Measurements from ENCODE around the gene CLEC19A.

CLEC19A gene

DNA sequence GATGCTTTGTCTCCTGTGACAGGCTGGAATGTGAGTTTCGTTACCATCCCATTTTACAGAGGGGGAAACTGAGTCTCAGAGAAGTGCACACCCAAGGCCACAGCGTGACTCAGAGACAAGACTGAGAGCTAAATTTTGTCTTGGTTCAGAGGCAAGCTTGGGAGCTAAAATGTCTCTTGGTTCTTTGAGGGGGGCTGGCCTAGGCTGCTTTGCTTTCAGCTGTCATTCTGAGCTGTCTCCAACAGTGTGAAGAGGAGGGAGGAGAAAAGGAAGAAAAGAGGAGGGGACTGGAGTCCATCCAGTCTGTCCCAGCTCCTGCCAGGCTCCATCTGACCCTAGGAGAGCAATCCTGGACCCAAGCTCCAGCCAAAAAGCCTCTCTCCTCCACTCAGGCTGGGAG is at the start of gene CLEC19A:
Gene CLEC19A, plus strand, starts transcription at position 301 of the 400 bp plus-strand sequence. CDS start 121 bp downstream, outside the sequence.
- no peak for DNase-seq

GRCh38 chr16:19235886-19236285 is 49.6 kb upstream of the CLEC19A start:
- DNase-seq, result no peak

DNA sequence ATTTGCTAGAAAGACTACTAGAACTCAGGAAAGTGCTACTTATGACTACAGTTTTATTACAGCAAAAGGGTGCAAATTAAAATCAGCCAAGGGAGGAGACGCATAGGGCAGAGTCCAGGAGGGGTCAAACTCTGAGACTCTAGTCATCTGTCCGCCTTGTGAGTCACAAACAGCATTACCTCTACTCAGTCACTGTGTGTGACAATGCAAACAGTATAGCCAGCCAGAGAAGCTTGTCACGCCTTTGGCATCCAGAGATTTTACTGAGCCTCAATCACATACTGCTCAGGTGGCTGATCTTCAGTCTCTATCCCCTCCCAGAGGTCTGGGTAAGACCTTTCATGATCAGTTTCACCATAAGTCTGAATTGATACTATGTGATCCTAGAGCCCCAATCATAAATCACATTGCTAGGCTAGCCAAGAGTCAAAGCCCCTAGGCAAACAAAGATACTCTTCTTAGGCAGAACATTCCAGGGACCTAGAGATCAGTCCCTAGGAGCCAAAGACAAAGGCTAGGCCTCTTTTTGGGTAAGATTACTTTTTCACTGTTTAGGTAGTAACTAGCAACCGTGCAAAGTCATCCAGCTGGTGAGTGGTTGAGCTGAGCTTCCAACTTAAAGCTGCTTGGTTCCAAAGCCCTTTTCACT is 48.8 kb upstream of the CLEC19A start:
- no peak for DNase-seq

DNA sequence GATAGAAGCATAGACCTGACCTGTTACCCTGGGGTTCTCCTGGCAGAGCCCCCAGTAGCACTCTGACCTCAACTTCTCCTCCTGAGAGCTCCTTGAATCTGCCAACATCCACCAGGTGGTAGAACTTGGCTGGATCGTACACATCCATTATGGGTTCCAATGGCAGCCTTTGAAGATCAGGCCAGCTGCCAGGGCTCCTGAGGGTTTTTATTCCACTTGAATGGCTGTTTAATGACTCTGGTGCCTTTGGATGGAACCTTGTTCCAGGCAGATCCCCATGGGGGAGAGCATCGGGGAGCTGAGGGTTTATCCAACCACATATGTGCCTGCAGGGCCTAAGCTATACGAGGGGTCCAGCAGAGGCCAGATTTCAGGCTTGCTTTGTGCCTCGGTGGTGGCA is 47.1 kb upstream of the CLEC19A start:
- DNase-seq, result no peak

DNA sequence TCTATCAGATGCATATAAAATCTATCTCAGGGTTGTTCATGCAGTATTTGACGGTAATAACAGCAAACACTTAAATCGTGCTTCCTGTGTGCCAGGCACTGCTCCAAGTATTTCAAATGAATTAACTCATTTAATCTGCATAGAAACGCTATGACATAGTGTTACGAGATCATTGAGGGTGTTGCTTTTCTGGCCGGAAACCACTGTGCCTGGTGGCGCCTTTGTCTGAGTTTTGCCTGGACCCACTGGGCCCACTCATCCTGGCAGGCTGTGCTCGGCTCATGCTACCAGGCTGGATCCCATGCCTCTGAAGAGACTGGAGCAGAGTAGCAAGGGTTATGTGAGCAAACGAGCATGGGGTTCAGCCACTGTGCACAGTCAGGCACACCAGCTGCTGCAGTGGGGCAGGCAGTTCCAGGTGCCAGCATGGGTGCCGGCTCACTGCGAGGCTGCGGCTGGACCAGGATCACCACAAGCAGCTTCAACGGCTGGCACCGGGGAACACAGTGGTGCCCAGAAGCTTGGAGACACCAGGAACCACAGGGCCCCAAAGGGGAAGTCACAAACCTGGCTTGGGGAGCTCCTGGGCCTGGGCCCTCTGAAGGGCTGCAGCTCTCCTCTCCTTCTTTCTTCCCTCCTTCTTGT is 45.9 kb upstream of the CLEC19A start:
- no peak for DNase-seq

GRCh38 chr16:19240494-19240893 is 45.0 kb upstream of the CLEC19A start:
- DNase-seq, result no peak

GRCh38 chr16:19241512-19241911 is 44.0 kb upstream of the CLEC19A start:
- DNase-seq, result no peak

GRCh38 chr16:19242186-19242585 is 43.3 kb upstream of the CLEC19A start:
- DNase-seq, result peak; percentile 18

GRCh38 chr16:19242987-19243575 is 42.5 kb upstream of the CLEC19A start:
- DNase-seq, result peak; percentile 27

DNA sequence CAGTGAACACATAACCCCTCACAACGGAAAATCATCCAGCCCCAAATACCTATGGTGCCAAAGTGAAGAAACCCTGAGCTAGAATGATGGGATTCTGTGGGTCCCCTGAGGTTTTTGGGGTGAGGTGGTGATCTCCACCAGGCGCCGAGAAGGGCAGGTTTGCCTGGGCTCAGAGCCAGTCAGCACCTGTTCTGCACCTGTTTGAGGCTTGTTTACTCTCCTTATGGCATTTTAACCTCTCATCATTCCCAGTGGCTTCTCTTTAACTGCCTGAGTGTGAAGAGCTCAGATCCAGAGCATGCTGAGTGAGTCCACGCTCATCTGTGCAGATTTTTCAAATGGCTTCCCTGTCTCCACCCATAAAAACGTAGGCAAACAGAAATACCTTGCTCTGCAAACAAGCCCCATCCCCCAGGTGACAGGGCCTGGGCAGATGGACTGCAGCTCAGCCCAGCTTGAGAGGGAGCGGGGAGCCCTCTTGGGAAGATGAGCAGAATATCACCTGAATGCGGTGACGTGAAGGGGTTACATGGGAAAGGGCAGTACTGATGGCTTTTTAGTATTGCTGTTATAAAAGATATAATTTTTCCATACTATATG is 40.1 kb upstream of the CLEC19A start:
- no peak for DNase-seq

- no peak for DNase-seq
These were observed 32.6 kb upstream of the CLEC19A start for GRCh38 chr16:19252904-19253303.

DNA sequence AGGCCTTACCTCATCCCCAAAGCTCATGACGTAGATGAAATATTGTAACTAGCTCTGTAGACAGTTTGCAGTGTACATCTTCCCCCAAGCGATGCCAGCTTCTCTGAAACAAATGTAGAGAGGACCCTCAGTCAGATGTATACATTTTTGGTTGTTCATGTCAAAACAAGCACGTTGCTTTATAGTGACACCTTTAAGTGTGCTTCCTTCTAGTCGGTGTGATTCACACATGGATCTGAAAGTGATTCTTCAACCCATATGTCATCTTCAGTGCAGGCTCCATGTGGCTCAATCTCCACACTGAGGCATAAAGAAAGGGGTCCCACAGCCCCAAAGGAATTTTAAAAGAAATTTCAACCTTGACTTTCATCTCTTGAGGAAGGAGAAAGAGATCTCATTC is 30.9 kb upstream of the CLEC19A start:
- DNase-seq, result no peak

GRCh38 chr16:19264123-19264673 is 21.3 kb upstream of the CLEC19A start:
- DNase-seq, result no peak

DNA sequence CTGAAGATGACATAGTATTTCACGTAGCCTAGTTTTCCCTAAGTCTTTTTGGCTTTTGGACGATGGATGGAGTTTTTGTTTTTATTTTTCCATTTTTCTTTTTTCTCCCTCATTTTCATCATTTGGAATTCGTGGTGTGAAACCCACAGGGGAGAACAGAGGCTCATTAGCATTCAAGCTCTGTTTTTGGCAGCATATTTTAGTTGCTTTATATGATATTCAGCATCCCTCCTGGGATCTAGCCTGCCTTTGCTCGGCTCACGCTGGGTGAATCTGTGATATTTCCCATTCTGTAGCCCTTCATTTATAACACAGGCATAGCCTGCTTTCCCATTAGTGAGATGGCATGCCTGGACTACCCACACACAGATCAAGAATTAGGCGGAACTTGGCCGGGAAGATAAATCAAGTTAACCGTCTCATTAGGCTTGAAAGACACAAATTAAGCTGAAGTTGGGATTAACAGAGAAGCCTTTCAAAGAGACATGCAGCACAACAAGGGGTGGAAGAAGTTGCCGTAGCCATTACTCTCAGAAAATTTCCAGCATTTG is 20.1 kb upstream of the CLEC19A start:
- DNase-seq, result no peak

- no peak for DNase-seq
These were observed 18.8 kb upstream of the CLEC19A start for GRCh38 chr16:19266774-19267173.

DNA sequence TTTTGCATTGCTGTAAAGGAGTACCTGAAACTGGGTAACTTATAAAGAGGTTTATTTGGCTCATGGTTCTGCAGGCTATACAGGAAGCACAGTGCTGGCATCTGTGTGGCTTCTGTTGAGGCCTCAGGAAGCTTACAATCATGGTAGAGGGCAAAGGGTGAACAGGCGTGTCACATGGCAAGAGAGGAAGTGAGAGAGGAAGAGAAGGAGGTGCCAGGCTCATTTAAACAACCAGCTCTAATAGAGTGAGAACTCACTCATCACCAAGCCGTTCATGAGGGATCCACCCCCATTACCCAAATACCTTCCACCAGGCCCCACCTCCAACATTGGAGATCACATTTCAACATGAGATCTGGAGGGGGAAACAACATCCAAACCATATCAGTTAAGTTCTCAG is 16.4 kb upstream of the CLEC19A start:
- no peak for DNase-seq

DNA sequence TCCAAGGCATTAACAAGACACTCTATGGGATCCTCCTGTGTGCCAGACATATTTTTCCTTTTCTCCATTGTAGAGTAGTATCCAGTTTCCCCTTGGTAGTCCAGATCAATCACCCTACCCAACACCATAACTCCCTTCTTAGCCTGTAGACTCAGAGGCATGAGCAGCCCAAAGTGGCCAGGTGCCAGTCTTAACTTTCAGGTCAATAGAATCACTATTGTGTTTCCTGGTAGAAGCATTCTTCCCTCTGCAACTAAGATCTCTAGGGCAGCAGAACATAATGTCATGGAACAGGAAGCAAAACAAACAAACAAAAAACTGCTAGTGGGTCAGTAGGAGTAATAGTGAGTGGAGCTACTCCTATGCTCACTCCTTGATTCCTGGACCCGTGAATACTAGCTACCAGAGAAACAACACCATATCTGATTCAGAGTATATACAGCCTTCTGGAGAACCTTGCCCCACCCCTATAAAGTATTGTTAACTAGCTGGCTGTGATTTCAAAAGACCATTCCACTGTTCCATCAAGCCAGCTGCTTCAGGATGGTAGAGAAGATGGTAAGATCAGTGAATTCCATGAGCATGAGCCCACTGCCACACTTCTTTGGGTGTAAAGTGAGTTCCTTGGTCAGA is 11.2 kb upstream of the CLEC19A start:
- DNase-seq, result no peak

GRCh38 chr16:19278403-19278802 is 7.1 kb upstream of the CLEC19A start:
- no peak for DNase-seq

- no peak for DNase-seq
These were observed 4.3 kb upstream of the CLEC19A start for GRCh38 chr16:19281246-19281645.

GRCh38 chr16:19282101-19282500 is 3.4 kb upstream of the CLEC19A start:
- no peak for DNase-seq

DNA sequence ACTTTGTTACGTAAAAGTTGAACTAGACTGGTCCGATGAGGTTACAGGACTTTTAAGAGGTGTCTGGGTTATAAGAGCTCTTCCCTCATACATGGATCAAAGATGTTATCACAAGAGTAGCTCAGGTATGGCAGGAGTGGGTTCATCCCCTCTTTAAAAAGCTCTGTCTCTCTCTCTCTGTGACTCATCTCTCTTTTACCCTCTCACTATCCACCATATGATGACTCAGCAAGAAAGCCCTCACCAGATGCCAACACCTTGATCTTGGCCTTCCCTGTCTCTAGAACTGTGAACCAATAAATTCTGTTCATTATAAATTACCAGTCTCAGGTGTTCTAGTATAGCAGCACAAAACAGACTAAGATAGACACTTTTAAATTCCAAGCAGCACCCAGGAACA is 1.9 kb upstream of the CLEC19A start:
- no peak for DNase-seq

- no peak for DNase-seq
These were observed 1.3 kb upstream of the CLEC19A start for GRCh38 chr16:19284207-19284606.

DNA sequence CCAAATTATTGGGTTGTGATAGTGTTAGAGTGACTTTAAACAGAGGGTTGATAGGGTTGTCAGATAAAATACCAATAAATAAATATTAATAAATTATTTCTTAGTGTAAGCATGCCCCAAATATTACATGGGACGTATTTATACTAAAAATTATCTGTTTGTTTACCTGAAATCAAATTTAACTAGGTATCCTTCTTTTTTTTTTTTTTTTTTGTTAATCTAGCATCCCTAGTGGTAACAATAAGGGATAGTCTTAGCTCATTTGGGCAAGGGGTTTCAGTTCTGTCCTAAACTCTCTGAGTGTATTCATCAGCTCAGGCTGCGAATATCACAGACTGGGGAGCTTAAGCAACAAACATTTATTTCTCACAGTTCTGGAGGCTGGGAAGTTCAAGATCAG is 1.3 kb downstream of the CLEC19A start:
- DNase-seq, result no peak

Measured in inflammatory macrophage treated with lipopolysaccharide for 4 hours (primary cell).